ENCODE results near the gene TMEM203.
"Not testable (repeated sequence)": the region's sequence is repeated elsewhere in the genome, so short reads cannot be mapped to it uniquely, and the experiment has no call there.

TMEM203 gene

DNA sequence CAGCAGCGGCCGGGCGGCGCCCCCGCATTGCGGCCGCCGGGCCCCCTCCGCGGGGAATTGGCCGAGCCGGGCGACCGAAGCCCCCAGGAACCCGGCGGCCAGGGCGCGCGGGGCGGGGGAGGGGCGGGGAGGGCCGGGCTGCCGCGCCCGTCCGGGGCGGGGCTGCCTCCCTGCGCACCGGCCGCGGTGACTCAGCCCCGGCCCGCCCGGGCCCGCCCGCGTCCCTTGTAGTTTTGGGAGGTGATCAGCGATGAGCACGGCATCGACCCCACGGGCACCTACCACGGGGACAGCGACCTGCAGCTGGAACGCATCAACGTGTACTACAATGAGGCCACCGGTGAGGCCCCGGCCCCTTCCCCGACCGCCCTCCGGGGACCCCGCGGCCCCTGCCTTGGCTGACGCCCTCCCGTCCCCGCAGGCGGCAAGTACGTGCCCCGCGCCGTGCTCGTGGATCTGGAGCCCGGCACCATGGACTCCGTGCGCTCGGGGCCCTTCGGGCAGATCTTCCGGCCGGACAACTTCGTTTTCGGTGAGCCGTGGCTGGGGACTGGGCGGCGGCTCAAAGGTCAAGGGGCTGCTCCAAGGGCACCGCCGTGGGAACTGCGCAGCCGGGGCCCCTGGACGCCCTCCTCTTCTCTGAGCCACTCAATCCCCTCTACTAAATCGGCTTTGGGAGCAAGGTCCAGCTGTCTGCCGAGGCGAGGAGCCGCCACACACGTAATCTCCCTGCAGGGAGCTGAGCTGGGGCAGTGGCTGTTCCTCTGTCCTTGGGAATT lies 36.2 kb upstream of the TMEM203 start:
- peak; percentile 45 to 69 (median 55) for DNase-seq

DNA sequence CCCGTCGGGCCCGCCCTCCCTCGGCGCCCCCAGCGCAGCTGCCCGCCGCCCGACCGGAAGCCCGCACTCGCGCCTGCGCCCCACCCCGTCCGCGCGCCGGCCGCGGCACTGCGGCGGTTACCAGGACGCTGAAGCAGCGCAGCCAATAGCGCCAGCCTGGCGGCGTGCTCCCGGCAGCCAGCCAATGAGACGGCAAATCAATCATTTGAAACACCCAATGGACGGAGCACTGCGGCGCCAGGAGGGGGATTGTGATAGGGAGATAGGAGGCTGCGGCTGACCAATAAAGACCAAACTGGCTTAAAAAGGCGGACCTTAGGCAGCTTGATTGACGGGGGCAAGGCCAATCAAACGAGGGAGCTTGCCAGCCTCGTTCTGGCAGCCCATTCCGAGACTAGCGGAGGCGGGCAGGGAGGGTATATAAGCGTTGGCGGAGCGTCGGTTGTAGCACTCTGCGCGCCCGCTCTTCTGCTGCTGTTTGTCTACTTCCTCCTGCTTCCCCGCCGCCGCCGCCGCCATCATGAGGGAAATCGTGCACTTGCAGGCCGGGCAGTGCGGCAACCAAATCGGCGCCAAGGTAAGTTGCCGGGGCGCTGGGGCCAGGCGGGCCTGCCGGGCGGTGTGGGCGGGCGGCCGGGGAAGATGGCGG lies 35.5 kb upstream of the TMEM203 start, which contains the start of gene TUBB4B:
Gene TUBB4B, plus strand, starts transcription at position 447 of the 649 bp plus-strand sequence. Its CDS starts 74 bp downstream, at position 521.
- DNase-seq, result peak; percentile 93 to 100 (median 95)

DNA sequence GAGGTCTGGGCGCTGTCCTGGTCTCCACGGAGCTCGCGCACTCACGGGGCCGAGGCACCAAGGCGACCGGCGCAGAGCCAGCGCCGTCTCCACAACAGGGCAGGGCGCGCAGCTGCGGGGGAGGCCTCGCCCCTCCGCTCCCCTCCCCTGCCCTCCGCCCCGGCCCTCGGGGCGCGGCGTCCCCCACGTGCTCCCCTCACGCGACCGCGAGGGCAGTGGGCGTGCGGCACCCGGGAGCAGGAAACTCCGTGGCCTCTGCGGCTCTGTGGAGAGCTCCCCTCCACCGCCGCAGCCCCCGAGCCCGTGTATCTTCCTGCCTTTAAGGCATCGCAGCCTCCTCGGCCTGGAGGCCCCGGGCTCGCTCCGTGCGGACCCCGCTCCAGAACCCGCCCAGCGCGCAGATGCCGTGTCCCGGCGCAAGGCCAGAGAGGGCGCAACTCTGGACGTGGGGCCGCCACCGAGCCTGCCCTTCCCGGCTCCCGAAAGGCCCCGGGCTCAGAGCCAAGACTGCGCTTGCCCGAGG lies 34.9 kb upstream of the TMEM203 start:
- DNase-seq, result peak; percentile 50 to 70 (median 59)

DNA sequence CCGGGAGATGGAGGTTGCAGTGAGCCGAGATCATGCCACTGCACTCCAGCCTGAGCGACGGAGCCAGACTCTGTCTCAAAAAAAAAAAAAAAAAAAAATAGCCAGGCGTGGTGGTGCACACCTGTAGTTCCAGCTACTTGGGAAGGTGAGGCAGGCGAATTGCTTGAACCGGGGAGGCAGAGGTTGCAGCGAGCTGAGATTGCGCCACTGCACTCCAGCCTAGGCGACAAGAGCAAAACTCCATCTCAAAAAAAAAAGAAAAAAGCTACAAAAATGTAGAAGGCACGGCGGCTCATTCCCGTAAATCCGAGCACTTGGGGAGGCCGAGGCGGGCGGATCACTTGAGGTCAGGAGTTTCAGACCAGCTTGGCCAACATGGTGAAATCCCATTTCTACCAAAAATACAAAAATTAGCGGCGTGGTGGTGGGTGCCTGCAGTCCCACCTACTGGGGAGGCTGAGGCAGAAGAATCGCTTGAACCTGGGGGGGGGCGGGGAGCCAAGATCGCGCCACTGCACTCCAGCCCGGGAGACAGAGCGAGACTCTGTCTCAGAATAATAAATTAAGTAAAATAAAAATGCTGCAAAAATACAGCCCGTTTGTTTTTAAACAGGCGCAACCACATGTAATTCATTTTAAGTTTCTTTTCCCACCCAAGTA lies 34.2 kb upstream of the TMEM203 start:
- DNase-seq, result not testable (repeated sequence)

DNA sequence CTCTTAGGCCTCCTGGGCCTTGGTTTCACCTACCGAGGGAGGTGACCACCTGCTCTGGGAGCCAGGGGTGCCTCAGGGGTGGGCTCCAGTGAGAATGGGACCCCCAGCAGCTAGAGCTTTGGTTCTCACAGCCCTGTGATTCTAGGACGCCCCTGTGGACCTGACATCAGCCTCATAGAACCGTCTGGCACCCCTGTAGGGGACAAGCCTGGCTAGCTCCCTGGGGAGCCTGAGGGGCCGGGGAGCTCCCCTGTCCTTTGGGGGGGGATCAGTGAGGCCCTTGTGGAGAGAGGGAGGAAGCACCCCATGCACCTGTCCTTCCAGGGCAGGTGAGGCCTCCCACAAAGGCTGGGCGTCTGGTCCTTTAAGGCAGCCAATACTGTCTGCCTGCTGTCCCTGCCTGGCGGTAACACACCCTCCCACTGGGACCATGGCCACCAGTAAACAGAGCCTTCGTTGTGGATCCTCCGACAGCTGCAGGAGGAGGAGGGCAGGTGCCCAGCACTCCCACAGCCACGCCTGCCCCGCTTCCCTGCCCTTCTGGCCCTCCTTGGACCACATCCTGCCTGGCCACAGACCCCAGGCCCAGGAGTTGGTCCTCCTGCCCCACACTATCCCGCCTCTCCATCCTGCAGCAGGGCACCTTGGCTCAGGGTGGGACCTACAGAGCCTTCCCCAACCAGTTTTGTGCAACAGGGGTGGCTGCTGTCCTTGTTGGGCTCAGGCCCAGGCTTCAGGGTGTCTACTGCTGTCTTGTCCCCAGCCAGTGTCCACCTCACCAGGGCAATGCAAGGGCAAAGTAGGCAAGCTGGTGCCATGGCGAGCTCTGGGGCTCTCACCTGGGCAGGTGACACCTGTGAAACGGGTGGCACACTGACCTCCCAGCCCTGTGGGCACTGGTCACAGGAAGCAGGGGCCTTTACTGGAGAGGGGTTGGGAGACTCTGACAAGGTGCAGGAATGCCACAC lies 32.6 kb upstream of the TMEM203 start:
- DNase-seq, result peak in 1 of 5 donors; percentile 1

DNA sequence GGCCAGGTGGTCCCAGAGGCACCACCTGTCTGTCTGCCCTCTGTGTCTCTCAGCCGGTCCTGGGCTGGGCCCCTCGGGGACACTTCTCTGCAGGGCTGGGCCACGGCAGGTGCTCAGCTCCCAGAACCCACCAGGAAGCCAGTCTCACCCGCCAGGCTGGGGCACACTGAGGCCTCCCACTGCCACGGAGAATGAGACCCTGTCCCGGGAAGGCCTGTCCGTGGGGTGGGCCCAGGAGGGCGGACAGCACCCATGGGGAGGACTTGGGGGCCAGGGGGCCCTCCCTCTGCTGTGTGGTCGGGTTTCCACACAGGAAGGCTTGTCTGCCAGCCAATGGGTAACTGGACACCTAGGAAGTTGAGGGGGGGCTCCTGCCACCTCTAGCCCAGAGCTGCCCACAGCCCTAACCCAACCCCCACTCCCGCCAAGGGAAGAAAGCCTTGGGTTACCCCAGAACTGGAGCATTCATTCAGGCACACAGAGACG lies 31.5 kb upstream of the TMEM203 start:
- DNase-seq, result no peak

DNA sequence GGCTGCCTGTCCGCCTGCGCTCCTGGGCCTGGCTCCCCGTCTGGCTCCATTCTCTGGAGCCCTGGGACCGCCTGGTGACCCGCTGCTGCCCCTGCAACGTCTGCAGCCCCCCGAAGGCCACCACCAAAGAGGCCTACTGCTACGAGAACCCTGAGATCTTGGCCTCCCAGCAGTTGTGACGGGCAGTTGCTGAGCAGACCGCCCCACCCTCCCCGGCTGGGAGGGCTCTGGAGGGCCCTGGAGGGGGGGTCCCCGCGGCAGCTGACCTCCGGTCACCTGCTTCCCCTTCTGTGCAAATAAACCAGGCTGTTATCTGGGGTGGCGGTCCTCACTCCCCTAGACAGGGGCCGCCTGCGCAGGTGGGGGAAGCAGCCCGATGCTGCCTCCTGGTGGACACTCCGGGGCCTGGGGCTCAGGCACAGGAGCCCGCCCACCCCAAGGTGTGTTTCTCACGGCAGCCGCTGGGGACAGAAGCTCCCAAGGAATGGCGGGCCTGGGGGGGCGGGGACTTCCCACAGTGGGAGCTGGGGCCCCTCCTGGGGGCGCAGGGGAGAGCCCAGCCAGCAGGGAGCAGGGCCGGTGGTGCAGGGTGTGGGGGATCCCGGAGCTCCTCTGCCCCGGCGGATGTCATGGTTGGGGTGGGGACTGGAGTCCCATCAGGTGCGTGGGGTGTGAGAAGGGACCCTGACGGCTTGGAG lies 30.9 kb upstream of the TMEM203 start:
- DNase-seq, result peak; percentile 81 to 88 (median 86)

DNA sequence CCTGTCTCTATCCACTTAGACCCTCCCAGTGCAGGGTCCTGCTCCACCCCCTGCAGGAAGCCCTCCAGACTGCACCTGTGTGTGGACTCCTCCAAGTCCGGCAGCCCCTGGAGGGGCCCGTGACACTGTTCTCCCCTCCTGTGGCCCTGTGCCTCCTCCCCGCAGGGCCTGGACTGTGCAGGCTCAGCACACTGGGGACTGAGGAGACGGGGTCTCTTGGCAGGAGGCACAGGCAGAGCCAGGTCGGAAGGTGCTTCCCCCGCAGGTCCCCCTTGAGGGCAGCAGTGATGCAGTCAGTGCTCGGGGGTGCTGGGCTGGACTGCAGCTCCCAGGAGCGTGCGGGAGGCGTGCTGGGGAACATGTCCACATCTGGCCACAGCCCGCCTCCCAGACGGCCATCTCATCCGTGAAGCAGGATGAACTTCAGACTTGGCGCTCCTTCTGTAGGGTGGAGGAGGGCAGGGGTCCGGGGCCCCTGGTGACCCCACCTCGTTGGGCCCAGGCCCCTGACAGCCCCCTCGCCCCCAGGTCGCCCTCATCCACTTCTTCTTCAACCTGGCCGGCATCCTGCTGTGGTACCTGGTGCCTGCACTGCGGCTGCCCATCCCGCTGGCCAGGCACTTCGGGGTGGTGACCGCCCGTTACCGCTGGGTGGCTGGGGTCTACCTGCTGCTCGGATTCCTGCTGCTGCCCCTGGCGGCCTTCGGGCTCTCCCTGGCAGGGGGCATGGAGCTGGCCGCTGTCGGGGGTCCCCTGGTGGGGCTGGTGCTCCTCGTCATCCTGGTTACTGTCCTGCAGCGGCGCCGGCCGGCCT lies 30.2 kb upstream of the TMEM203 start:
- DNase-seq, result peak in 1 of 5 donors; percentile 8

DNA sequence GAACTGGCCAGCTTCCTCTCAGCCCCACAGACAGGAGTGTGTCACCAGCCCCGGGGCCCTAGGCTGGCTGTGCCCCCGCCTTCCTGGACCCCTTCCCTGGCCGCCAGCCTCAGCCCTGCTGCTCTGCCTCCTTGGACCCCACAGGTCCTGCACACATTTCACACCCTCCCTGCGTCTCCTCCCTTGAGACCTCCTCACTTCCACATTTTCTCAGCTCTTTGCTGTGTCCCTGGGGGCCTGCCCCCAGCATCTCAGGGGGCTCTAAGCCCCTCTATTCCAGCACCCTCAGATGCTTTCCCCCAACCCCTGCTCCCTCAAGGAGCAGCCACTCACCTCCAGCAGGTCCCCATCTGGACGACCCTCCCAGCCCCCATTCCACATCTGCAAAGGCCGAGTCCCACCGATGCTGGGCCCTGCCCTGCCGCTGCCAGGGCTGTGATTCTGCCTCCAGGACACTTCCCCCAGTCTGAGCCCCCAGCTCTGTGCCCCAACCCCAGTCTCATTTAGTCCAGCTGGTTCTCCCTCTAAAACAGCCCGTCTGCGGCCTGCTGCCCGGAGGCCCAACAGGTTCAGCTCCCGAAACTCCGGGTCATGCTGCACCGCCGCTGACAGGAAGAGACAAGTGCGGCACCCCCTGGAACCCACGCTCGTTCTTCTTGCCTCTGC lies 29.4 kb upstream of the TMEM203 start:
- peak in 1 of 5 donors; percentile 2 for DNase-seq

DNA sequence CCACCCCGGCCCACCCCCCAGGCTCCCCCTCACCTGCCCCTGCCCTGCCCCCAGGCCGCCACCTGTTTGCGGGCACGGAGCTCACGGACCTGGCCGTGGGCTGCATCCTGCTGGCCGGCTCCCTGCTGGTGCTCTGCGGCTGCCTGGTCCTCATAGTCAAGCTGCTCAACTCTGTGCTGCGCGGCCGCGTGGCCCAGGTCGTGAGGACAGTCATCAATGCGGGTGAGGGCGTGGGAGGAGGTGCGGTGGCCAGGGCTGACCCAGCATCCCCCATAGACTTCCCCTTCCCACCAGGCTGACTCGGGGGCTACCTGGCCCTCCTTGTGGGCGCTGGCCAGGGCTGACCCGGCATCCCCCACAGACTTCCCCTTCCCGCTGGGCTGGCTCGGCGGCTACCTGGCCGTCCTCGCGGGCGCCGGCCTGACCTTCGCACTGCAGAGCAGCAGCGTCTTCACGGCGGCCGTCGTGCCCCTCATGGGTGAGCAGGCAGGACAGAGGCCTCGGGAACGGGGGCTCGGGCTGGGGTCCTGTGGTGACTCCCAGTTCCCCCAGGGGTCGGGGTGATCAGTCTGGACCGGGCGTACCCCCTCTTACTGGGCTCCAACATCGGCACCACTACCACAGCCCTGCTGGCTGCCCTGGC lies 28.7 kb upstream of the TMEM203 start:
- DNase-seq, result peak in 1 of 5 donors; percentile 2

DNA sequence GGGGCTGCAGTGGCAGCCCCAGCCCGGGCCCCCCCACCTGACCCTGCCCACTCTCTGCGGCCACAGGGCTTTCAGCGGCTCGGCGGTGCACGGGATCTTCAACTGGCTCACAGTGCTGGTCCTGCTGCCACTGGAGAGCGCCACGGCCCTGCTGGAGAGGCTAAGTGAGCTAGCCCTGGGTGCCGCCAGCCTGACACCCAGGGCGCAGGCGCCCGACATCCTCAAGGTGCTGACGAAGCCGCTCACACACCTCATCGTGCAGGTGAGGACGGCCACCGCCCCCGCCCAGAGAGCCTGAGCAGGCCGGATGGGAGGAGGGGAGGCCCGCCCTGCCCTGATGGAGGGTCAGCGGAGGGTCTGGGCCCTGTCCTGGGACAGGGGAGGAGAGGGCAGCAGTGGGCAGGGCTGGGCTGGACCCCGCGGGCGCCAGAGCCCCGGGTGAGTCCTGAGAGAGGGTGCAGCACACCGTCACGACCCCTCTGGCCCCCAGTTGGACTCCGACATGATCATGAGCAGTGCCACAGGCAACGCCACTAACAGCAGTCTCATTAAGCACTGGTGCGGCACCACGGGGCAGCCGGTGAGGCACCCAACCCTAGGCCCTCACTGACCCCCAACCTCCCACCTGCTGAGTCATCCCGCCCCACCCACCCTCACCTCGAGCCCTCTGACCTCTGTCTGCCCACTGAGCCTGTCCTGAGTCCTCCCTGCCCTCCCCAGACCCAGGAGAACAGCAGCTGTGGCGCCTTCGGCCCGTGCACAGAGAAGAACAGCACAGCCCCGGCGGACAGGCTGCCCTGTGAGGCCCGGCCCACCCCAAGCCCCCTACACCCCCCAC lies 27.9 kb upstream of the TMEM203 start:
- no peak for DNase-seq

DNA sequence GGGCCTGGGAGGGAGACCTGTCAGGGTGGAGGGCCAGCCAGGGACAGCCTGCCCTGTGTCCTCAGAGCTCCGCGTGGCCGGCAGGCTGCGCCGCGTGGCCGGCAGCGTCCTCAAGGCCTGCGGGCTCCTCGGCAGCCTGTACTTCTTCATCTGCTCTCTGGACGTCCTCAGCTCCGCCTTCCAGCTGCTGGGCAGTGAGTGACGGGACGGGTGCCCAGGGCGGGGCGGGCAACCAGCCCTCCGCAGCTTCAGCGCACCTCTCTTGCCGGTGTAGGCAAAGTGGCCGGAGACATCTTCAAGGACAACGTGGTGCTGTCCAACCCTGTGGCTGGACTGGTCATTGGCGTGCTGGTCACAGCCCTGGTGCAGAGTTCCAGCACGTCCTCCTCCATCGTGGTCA lies 27.1 kb upstream of the TMEM203 start:
- DNase-seq, result no peak

DNA sequence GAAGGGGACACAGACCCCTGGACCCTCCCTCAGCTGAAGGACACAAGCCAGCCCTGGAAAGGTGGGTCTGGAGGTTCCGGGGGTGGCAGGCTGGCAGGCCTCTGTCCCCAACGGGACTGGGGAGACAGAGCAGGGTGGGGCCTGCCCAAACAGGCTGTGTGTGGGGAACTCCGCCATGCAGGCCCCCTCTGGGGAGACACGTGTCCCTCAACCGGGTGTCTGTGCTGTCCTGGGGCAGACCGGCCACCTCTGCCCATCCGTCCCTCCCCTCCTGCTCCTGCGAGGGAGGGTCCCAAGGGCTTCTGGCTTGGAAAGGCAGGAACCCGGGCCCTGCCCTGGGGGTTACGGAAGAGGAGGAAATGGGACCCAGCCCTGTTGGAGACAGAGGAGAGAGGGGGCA lies 26.7 kb upstream of the TMEM203 start:
- DNase-seq, result no peak

DNA sequence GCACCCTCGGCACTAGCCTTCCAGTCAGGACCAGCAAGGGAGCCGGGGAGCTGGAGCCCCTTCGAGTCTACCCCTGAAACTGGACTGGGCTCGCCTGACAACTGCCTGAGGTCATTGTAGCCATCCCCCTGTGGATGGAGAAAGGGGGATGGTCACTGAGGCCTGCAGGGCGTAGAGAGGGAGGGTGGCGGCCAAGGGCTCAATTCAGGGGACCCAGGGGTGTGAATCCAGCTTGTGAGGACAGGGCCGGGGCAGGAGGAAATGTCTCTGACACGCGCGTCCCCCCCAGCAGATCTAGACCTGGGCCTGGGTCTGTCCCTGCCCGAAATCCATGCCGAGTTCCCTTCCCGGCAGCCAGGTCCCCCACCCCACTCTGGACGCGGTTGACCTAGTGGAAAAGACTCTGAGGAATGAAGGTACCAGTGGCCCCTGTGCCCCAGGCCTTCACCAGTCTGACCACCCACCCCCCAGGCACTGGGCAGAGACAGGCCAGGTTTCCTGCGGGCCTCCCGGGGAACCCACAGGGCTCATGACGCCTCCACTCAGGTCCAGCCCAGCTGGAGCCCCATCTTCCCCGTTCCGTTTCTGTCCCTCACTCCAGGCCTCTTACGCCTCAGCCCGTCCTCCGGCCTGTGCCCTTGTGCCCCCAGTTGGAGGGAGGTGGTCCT lies 26.1 kb upstream of the TMEM203 start:
- no peak for DNase-seq

DNA sequence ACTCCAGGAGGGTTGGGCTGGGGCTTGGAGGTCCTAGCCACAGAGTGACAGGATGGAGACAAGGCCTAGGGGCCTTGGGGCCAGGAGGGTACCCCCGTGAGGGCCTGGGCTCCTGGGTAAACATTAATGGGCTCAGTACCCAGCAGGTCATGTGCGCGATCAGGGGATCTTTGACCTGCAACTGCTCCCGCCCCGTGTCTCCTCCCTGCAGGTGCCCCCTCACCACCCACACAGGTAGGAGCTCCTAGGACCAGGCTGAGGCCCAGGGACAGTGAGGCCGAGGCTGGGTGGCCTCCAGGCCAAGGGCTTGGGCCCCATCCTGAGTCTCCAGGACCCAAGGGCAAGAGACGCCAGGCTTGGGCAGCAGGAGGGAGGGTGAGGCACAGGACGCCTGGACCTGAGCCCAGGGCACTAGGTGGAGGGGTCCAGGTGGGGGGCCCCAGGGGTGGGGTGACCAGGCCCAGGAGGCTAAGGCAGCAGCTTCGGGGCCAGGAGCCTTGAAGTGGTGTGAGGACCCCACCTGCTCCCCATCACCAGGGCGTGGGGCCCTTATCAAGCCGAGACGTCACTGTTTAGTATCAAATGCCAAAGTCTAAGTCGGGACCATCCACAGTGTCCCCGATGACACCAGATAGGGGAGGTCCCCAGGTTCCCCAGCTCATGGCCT lies 25.4 kb upstream of the TMEM203 start, which contains the start of gene SLC34A3:
Gene SLC34A3, plus strand, starts transcription at position 197 of the 667 bp plus-strand sequence. CDS start 802 bp downstream, outside the sequence.
- no peak for DNase-seq

DNA sequence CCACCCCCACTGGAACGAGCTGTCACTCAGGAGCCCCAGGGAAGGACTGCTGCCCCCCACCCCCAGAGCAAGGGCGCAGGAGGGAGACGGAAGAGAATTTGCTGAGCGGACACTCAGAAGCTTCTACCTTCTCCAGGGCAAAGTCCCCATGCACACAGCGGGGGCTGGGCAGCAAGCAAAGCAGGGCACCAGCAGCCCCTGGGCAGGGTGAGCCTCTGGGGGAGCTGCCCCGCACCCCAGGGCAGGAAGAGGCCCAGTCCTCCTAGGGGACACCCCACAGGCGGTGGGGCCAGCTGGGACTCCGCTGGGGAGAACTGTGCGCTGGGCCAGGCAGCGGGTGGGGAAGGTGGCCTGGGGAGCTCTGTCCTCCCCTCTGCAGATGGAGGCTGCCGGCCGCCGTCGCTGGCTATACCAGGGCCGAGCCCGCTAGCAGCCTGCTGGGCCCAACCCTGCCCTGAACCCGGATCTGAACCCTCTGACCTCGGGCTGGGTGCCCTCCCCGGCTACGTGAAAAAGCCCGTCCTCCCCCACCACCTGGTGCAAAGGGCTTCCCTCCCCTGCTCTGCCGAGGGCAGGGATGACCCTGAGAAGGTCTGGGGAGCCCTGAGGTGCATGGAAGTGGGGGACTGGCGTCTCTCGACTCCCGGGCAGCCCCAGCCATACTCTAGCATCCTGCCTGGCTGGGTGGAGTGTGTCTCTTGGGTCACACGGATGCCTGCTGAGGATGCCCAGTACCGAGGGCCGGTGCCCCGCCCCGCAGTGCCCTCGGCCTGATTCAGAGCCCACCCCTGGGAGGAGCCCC lies 24.7 kb upstream of the TMEM203 start:
- DNase-seq, result no peak

Measured in T-helper 1 cell (primary cell).